H1 (cell line): ENCODE results near the gene ACOT11. TPM values are rescaled to one million over a fixed set of nuclear protein-coding genes. Genes with fewer than 3 reads are reported as not detected.

Source experiments
- CTCF ChIA-PET: fragments of 300-600 bp; sonication (Branson Sonifier 250); formaldehyde crosslinking; loops from one replicate; lab custom pipeline; 2021; ENCODE audit not compliant: partially characterized antibody; lab: Charles Lee
- POLR2A ChIA-PET: fragments of 300-600 bp; sonication (Branson Sonifier 250); formaldehyde crosslinking; loops from one replicate; lab custom pipeline; 2021; ENCODE audit warnings: inconsistent platforms; ENCODE audit not compliant: partially characterized antibody; lab: Charles Lee
- DNase-seq, 2 experiments: peaks; one replicate each; pipeline versions ENCODE4 v3.0.0 to v3.0.0-alpha.2; 2010 to 2022; ENCODE audit warnings: low spot score in 2 of 2, low read depth in 1 of 2, mixed read lengths in 1 of 2
- FAIRE-seq: peaks from 2 replicates; lab custom pipeline; 2011; peaks lifted over from hg19 to GRCh38; lab: Jason Lieb, UNC
- H2AFZ ChIP-seq: 2 replicates; pipeline ENCODE4 v1.8.1; 2012; ENCODE audit warnings: low read length, inconsistent platforms
- H2AK5ac ChIP-seq: 2 replicates; pipeline ENCODE4 v1.6.1; 2013; ENCODE audit warnings: low read depth, low read length
- H2BK120ac ChIP-seq: replicated peaks from 2 replicates; pipeline ENCODE3; 2013; ENCODE audit warnings: low read depth, low read length, inconsistent platforms
- H2BK12ac ChIP-seq: 2 replicates; pipeline ENCODE4 v1.6.1; 2013; ENCODE audit warnings: low read depth, low read length
- H2BK15ac ChIP-seq: 2 replicates; pipeline ENCODE4 v1.6.1; 2013; ENCODE audit warnings: low read length
- H2BK20ac ChIP-seq: 2 replicates; pipeline ENCODE4 v1.6.1; 2013; ENCODE audit warnings: low read length
- H2BK5ac ChIP-seq: 2 replicates; pipeline ENCODE4 v1.6.1; 2013; ENCODE audit warnings: low read depth, low read length
- H3K14ac ChIP-seq: 2 replicates; pipeline ENCODE4 v1.6.1; 2013; ENCODE audit warnings: inconsistent platforms; ENCODE audit not compliant: insufficient read length
- H3K18ac ChIP-seq: 2 replicates; pipeline ENCODE4 v1.6.1; 2013; ENCODE audit warnings: low read length; ENCODE audit errors: extremely low read depth
- H3K23ac ChIP-seq: 2 replicates; pipeline ENCODE4 v1.6.1; 2013; ENCODE audit warnings: inconsistent platforms; ENCODE audit not compliant: insufficient read length
- H3K23me2 ChIP-seq: 2 replicates; pipeline ENCODE4 v1.6.1; 2013; ENCODE audit warnings: low read depth, low read length
- H3K27ac ChIP-seq: 2 replicates; pipeline ENCODE4 v1.6.1; 2011; ENCODE audit warnings: low read depth, low read length, inconsistent platforms
- H3K27me3 ChIP-seq, 4 experiments: replicated peaks in 1 of 4; 1 replicate in 1 of 4; 2 replicates in 3 of 4; pipeline versions ENCODE4 v1.6.1 to v1.8.1; 2011 to 2013; ENCODE audit warnings: low read length in 3 of 4, mild to moderate bottlenecking in 3 of 4, inconsistent platforms in 2 of 4, mixed read lengths in 2 of 4, moderate library complexity in 1 of 4; ENCODE audit not compliant: control insufficient read depth in 3 of 4, insufficient read depth in 3 of 4; ENCODE audit errors: extremely low read depth in 1 of 4
- H3K36me3 ChIP-seq, 4 experiments: 2 replicates each; pipeline versions ENCODE4 v1.6.1 to v1.8.1; 2011 to 2013; ENCODE audit warnings: mild to moderate bottlenecking in 4 of 4, low read length in 3 of 4, moderate library complexity in 2 of 4, control low read depth in 1 of 4, inconsistent platforms in 1 of 4; ENCODE audit not compliant: insufficient read depth in 4 of 4, control insufficient read depth in 2 of 4
- H3K4ac ChIP-seq: replicated peaks from 2 replicates; pipeline ENCODE3; 2013; ENCODE audit warnings: low read length, low read depth, mixed read lengths, inconsistent platforms; ENCODE audit not compliant: insufficient read length
- H3K4me1 ChIP-seq, 4 experiments: replicated peaks in 1 of 4; 1 replicate in 1 of 4; 2 replicates in 3 of 4; pipeline versions ENCODE4 v1.6.1 to v1.8.1; 2011 to 2013; ENCODE audit warnings: low read length in 3 of 4, inconsistent platforms in 2 of 4, mixed read lengths in 1 of 4; ENCODE audit not compliant: insufficient read depth in 4 of 4, control insufficient read depth in 3 of 4
- H3K4me2 ChIP-seq, 2 experiments: 2 replicates each; pipeline versions ENCODE4 v1.6.1 to v1.8.1; 2011 to 2013; ENCODE audit warnings: low read depth in 2 of 2, low read length in 2 of 2, control low read depth in 1 of 2, inconsistent platforms in 1 of 2, mild to moderate bottlenecking in 1 of 2; ENCODE audit not compliant: insufficient read depth in 1 of 2
- H3K4me3 ChIP-seq, 4 experiments: fragments of 200-600, 300-600 bp in 1 of 4; sonication (generic), shearing (Covaris generic), sonication (Bioruptor Twin) in 1 of 4; 2 replicates each; pipeline versions ENCODE4 v1.5.1 to v1.8.1; 2011 to 2016; ENCODE audit warnings: low read length in 4 of 4, low read depth in 3 of 4, control low read depth in 2 of 4, inconsistent platforms in 2 of 4, mild to moderate bottlenecking in 2 of 4, mixed read lengths in 1 of 4, moderate library complexity in 1 of 4; ENCODE audit not compliant: insufficient read depth in 2 of 4; ENCODE audit errors: extremely low read depth in 1 of 4
- H3K56ac ChIP-seq: replicated peaks from 2 replicates; pipeline ENCODE3; 2013; ENCODE audit warnings: low read depth, mild to moderate bottlenecking, mixed read lengths, low read length, inconsistent platforms; ENCODE audit not compliant: insufficient read length
- H3K79me1 ChIP-seq: 2 replicates; pipeline ENCODE4 v1.6.1; 2013; ENCODE audit warnings: low read depth, low read length, control low read depth
- H3K79me2 ChIP-seq, 2 experiments: 2 replicates each; pipeline versions ENCODE4 v1.6.1 to v1.8.1; 2012 to 2013; ENCODE audit warnings: low read length in 2 of 2, mild to moderate bottlenecking in 2 of 2, inconsistent platforms in 1 of 2; ENCODE audit not compliant: insufficient read depth in 2 of 2, control insufficient read depth in 1 of 2
- H3K9ac ChIP-seq, 4 experiments: replicated peaks in 1 of 4; 1 replicate in 1 of 4; 2 replicates in 3 of 4; pipeline versions ENCODE4 v1.6.1 to v1.8.1; 2011 to 2013; ENCODE audit warnings: low read depth in 3 of 4, low read length in 3 of 4, control low read depth in 2 of 4, mild to moderate bottlenecking in 2 of 4, moderate library complexity in 2 of 4, inconsistent platforms in 1 of 4; ENCODE audit errors: extremely low read depth in 1 of 4
- H3K9me3 ChIP-seq, 2 experiments: 2 replicates each; pipeline versions ENCODE4 v1.6.1 to v1.8.1; 2012 to 2013; ENCODE audit warnings: mild to moderate bottlenecking in 2 of 2, moderate library complexity in 2 of 2, control low read depth in 1 of 2, inconsistent platforms in 1 of 2, low read depth in 1 of 2, low read length in 1 of 2, mixed read lengths in 1 of 2; ENCODE audit not compliant: insufficient read depth in 2 of 2
- H4K20me1 ChIP-seq, 2 experiments: replicated peaks in 1 of 2; 2 replicates each; pipeline versions ENCODE3 to v1.8.1; 2011 to 2013; ENCODE audit warnings: inconsistent platforms in 2 of 2, low read length in 2 of 2, mild to moderate bottlenecking in 1 of 2; ENCODE audit not compliant: insufficient read depth in 2 of 2, control insufficient read depth in 1 of 2
- H4K5ac ChIP-seq: 2 replicates; pipeline ENCODE4 v1.6.1; 2013; ENCODE audit warnings: low read length, low read depth, mixed read lengths, inconsistent platforms; ENCODE audit not compliant: insufficient read length
- H4K8ac ChIP-seq: 2 replicates; pipeline ENCODE4 v1.8.0; 2013; ENCODE audit warnings: mild to moderate bottlenecking, moderate library complexity, low read length, inconsistent platforms; ENCODE audit not compliant: insufficient read depth; ENCODE audit errors: extremely low read depth
- H4K91ac ChIP-seq: replicated peaks from 2 replicates; pipeline ENCODE3; 2013; ENCODE audit warnings: low read length, mixed read lengths, inconsistent platforms; ENCODE audit not compliant: insufficient read length
- CBX5 ChIP-seq: fragments of 300-800, 300-1000 bp; sonication (generic); IDR thresholded peaks from 2 replicates; pipeline ENCODE4 v1.7.1; 2016; ENCODE audit warnings: antibody characterized with exemption, low read length, low read depth
- RFX5 ChIP-seq: IDR thresholded peaks from 2 replicates; pipeline ENCODE4 v1.6.1; 2011; ENCODE audit warnings: low read depth, low read length, improper control_type of control experiment, borderline replicate concordance
- WGBS, 2 experiments: shearing (Covaris generic) in 1 of 2; methylation state at CpG; one replicate each; pipeline versions ENCODE4 v1.1.6 to v1.1.7; 2013 to 2015; ENCODE audit warnings: low lambda C conversion rate in 2 of 2, mixed read lengths in 2 of 2, inconsistent platforms in 1 of 2, low coverage in 1 of 2, missing lambda C conversion rate in 1 of 2; ENCODE audit not compliant: insufficient replicate concordance in 2 of 2, insufficient coverage in 1 of 2, insufficient read length in 1 of 2; ENCODE audit errors: extremely low coverage in 1 of 2, missing lambda C conversion rate in 1 of 2; 5-methylcytosine and 5-hydroxymethylcytosine counted together
- polyA plus RNA-seq, 7 experiments: library from polyadenylated mRNA; depleted of rRNA in 3 of 7; stranded (reverse) in 5 of 7; unstranded in 2 of 7; fragments of >200 nt in 5 of 7; fragments of 200-250 nt in 2 of 7; gene quantifications; 1 replicate in 5 of 7; 2 replicates in 1 of 7; 4 replicates in 1 of 7; pipeline versions ENCODE4 v1.2.1 to v1.2.3, GENCODE V29; 2011 to 2013; ENCODE audit warnings: missing spikeins in 2 of 7, mixed read lengths in 2 of 7
- total RNA-seq: library from RNA; stranded (reverse); fragmentation: NEBNext Ultra II Directional; extraction: Animal tissue kit (Norgen Biotek cat#: 25700); gene quantifications from 2 replicates; pipeline ENCODE4 v1.2.1, GENCODE V29; 2021

The ACOT11 gene
- total and polyA plus RNA-seq, 2 of the 8 experiments (the other 6 are each of a cell fraction or from before 2014, with no cell fraction given), result 3.8 to 4.5 TPM

GRCh38 chr1:54542120-54542961 lies 5.7 kb upstream of the ACOT11 start:
- H3K9ac ChIP-seq, result peak overlapping the region in 3 of 4 experiments; percentile 1 to 68 (median 66); a peak in 6 of 7 replicates
- H3K4ac ChIP-seq, result peak overlapping the region; percentile 64
- H3K18ac ChIP-seq, result peak overlapping the region; percentile 96
- 2% methylated on average over 58 of the region's 61 CpGs; no CpG with 5 or more reads in 1 of the 2 experiments for WGBS, 2 experiments
- H4K20me1 ChIP-seq, result no peaks in the 10 kb centered on the region
- POLR2A ChIA-PET, result interaction anchor here (0.9 to 3.6 kb wide), 9 partner anchors 9 to 208 kb away, joined by 3 to 11 read pairs (median 3); no protein-coding TSS in a partner anchor
- H3K27ac ChIP-seq, result peak overlapping the region; percentile 66
- no peaks in the 10 kb centered on the region for H3K79me2 ChIP-seq
- H2BK15ac ChIP-seq, result peak overlapping the region; percentile 77; the same call in 1 of the 2 replicates
- peak overlapping the region; percentile 20; the same call in 1 of the 2 replicates for H2AK5ac ChIP-seq
- H4K5ac ChIP-seq, result peak overlapping the region; percentile 53
- FAIRE-seq (no peak), DNase-seq (peak; percentile 76 to 89)
- H3K23me2 ChIP-seq, result peaks cover 12% of the 10 kb centered on the region; the same call in 1 of the 2 replicates
- no peaks in the 10 kb centered on the region for H3K27me3 ChIP-seq
- peak overlapping the region; percentile 98 for H2BK12ac ChIP-seq
- no peak overlapping the region for H3K14ac ChIP-seq
- no peak overlapping the region for H2BK20ac ChIP-seq
- H3K9me3 ChIP-seq, result no peaks in the 10 kb centered on the region
- CTCF ChIA-PET, result interaction anchor here (1.5 to 2.6 kb wide), 4 partner anchors 10 to 71 kb away, joined by 4 to 9 read pairs (median 5); no protein-coding TSS in a partner anchor
- peak overlapping the region; percentile 17 for H2BK120ac ChIP-seq
- H3K4me1 ChIP-seq, result peaks cover 4 to 14% (median 8%) of the 10 kb centered on the region in 4 experiments
- peak overlapping the region; percentile 75 for H4K8ac ChIP-seq
- no peaks in the 10 kb centered on the region; the same call in 1 of the 2 replicates for H3K79me1 ChIP-seq
- H2AFZ ChIP-seq, result peak overlapping the region; percentile 71; the same call in 1 of the 2 replicates
- peak overlapping the region; percentile 66 for H4K91ac ChIP-seq
- H3K36me3 ChIP-seq, result no peaks in the 10 kb centered on the region
- no peak overlapping the region for H3K23ac ChIP-seq
- H3K56ac ChIP-seq, result peak overlapping the region; percentile 51
- H3K4me2 ChIP-seq, result peak overlapping the region; percentile 79 to 92
- peak overlapping the region; percentile 18 to 67 (median 53) for H3K4me3 ChIP-seq
- H2BK5ac ChIP-seq, result peak overlapping the region; percentile 92; the same call in 1 of the 2 replicates
- TF ChIP-seq RFX5 (no peak), CBX5 (no peak)
